Natural killer cell treated with Interleukin-12 subunit alpha and Interleukin-12 subunit beta and Interleukin-15 and Interleukin-18, amount 100 ng/mL, for 72 hours (primary cell): Measurements from ENCODE around the gene C15orf61. TPM values are rescaled to one million over a fixed set of nuclear protein-coding genes. Genes with fewer than 3 reads are reported as not detected.

ENCODE experiments used
- ATAC-seq, 2 donors: fragments of 150-1000 bp; cut with Tn5 transposase in 1 of 2; sonication (Bioruptor Pico), chemical (Tn5 transposase) in 1 of 2; 2 replicates each; pipeline ENCODE4 v1.10.0; 2021
- DNase-seq: peaks from one replicate; pipeline ENCODE4 v3.0.0; 2022; ENCODE audit warnings: low spot score
- H3K27ac Mint-ChIP-seq, 2 donors: 1 replicate in 1 of 2; 2 replicates in 1 of 2; pipeline ENCODE4 v1.8.0; 2022; ENCODE audit warnings: mixed read lengths in 2 of 2, mild to moderate bottlenecking in 1 of 2, moderate library complexity in 1 of 2
- H3K27me3 Mint-ChIP-seq, 2 donors: 1 replicate in 1 of 2; 2 replicates in 1 of 2; pipeline ENCODE4 v1.8.0; 2022; ENCODE audit warnings: mixed read lengths in 2 of 2
- H3K36me3 Mint-ChIP-seq: one replicate; pipeline ENCODE4 v1.8.0; 2022; ENCODE audit warnings: mixed read lengths
- H3K4me1 Mint-ChIP-seq, 2 donors: 1 replicate in 1 of 2; 2 replicates in 1 of 2; pipeline ENCODE4 v1.8.0; 2022; ENCODE audit warnings: low read depth in 2 of 2, mixed read lengths in 2 of 2, mild to moderate bottlenecking in 1 of 2
- H3K4me3 Mint-ChIP-seq: one replicate; pipeline ENCODE4 v1.8.0; 2022; ENCODE audit warnings: mixed read lengths
- H3K9me3 Mint-ChIP-seq: 2 replicates; pipeline ENCODE4 v1.8.0; 2022; ENCODE audit warnings: mixed read lengths
- total RNA-seq, 2 donors: library from RNA; stranded (reverse); gene quantifications; one replicate each; pipeline ENCODE4 v1.2.3, GENCODE V29; 2022

The C15orf61 gene
- 1 to 10 TPM; 3.9 to 5.0 TPM for total RNA-seq

DNA sequence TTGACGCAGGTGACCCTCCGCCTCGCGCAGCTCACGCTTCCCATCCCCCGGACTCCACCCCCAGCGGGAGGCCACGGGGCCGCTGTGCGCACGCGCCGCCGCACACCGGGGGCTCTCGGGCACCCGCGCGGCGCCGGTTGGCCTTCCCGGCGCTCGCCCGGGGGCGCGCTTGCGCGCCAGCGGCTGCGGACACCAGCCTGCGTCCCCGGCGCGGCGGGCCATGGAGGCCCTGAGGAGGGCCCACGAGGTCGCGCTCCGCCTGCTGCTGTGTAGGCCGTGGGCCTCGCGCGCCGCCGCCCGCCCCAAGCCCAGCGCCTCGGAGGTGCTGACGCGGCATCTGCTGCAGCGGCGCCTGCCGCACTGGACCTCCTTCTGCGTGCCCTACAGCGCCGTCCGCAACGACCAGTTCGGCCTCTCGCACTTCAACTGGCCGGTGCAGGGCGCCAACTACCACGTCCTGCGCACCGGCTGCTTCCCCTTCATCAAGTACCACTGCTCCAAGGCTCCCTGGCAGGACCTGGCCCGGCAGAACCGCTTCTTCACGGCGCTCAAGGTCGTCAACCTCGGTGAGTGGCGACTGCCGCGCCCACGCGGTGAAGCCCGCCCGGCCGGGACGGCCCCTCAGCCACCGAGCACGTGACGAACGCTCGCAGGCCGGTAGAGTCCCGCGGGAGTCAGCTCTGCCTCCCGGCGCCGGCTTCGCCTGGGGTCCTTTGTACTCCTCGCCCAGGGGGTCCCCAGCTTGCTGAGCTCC, at the start of gene C15orf61:
TSS of gene C15orf61 (plus strand) at position 103 of the 754 bp plus-strand sequence. CDS start at position 221, 118 bp downstream.
- H3K4me1 Mint-ChIP-seq, result peaks cover 17 to 22% of the 10 kb centered on the region in 2 donors
- no peaks in the 10 kb centered on the region for H3K27me3 Mint-ChIP-seq
- peak; percentile 90 for DNase-seq
- peak within 1 kb of the TSS; percentile 87 to 90 for H3K27ac Mint-ChIP-seq
- peak within 1 kb of the TSS; percentile 94 for H3K4me3 Mint-ChIP-seq
- no peaks in the 10 kb centered on the region for H3K36me3 Mint-ChIP-seq
- peak; percentile 91 for ATAC-seq
- H3K9me3 Mint-ChIP-seq, result no peaks in the 10 kb centered on the region

GRCh38 chr15:67472957-67473356, 48.0 kb upstream of the C15orf61 start:
- H3K9me3 Mint-ChIP-seq, result no peaks in the 10 kb centered on the region
- ATAC-seq (no peak), DNase-seq (no peak)
- no peaks in the 10 kb centered on the region for H3K27me3 Mint-ChIP-seq
- H3K27ac Mint-ChIP-seq, result no peak overlapping the region
- no peaks in the 10 kb centered on the region for H3K4me1 Mint-ChIP-seq
- H3K4me3 Mint-ChIP-seq, result no peak overlapping the region
- H3K36me3 Mint-ChIP-seq, result no peaks in the 10 kb centered on the region

DNA sequence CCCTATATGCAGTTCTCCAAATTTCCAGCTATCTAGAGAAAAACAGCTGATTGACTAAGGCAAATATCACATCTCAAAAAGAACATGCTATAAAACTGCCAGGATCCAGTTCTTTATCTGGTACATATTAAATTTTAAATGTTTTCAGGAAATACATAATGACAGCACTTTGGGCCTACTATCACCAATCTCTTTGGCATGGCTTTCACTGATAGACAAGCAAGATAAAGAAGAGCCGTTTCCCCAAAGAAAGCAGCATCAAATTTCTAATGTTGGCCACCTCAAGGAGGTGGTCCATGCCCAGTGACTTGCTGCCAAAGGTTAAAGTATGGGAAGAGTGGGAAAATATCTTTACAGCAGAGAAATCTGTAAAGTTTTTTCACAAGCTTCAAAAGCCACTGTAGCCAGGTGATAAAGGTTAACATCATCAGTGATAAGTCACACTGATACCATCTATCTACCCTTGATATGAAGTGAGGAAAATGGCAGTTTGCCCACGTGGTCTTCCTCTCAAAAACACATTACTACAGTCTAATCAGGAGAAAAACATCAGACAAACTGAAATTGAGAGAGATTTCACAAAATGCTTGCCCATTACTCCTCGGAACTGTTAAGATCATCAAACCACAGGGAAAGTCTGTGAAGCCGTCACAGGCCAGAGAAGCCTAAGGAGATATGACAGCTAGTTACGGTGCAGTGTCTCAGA, 46.4 kb upstream of the C15orf61 start:
- Mint-ChIP-seq H3K27ac (no peak overlapping the region), H3K4me1 (no peaks in the 10 kb centered on the region), H3K36me3 (no peaks in the 10 kb centered on the region), H3K27me3 (no peaks in the 10 kb centered on the region), H3K4me3 (no peak overlapping the region), H3K9me3 (no peaks in the 10 kb centered on the region)
- ATAC-seq (peak in 1 of 2 donors; percentile 44), DNase-seq (no peak)

DNA sequence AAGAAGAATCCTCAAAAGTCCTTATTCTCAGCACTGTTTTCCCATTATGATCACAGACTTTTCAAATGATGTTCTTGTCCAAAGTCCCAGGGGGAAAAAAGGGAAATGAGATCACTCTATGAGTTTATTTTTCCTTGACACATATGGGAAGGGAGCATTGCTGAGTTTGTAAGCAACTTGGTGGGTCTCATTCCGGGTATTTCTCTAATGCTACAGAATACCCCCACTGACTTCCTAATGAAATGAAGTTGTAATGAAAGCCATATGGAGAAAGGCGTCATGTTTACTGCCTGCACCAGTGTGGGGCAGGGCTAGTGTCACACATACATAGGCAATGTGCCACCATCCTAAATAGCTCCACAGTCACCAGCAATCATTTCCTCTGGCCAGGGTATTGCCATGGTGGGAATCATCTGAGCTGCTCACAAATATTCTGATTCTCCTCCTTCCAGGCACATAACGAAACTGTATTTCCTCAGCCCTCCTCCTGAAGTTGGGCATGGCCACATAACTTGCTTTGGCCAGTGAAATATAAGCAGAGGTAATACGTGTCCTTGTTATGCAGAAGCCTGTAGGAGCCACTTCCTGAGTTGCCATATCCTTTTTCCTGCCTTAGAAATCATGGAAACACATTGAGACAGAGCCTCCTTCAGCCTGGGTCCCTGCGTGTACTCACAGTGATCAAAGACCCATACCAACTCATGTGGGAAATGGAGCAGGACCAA, 41.0 kb upstream of the C15orf61 start:
- Mint-ChIP-seq H3K4me1 (no peaks in the 10 kb centered on the region), H3K27ac (no peak overlapping the region), H3K27me3 (no peaks in the 10 kb centered on the region), H3K4me3 (no peak overlapping the region), H3K9me3 (no peaks in the 10 kb centered on the region), H3K36me3 (no peaks in the 10 kb centered on the region)
- DNase-seq, result no peak
- ATAC-seq, result no peak

DNA sequence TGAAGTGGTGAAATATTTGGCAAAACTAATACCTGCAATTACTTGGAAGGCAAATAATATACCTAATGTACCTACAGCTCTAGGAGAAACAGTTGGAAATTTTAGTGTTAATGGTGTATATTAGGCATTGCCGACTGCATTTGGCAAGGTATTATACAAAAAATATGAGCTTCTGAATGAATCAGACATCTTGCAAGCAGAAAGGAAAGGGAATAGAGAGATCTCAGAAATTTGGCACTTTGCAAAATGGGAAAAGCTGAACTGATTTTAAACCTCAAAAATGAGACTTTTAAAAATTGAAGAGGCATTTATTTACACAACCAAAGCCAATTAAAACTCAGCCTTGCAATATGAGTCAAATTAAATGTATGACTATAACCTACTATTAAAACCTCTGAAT, 40.2 kb upstream of the C15orf61 start:
- Mint-ChIP-seq H3K9me3 (no peaks in the 10 kb centered on the region), H3K27ac (no peak overlapping the region)

DNA sequence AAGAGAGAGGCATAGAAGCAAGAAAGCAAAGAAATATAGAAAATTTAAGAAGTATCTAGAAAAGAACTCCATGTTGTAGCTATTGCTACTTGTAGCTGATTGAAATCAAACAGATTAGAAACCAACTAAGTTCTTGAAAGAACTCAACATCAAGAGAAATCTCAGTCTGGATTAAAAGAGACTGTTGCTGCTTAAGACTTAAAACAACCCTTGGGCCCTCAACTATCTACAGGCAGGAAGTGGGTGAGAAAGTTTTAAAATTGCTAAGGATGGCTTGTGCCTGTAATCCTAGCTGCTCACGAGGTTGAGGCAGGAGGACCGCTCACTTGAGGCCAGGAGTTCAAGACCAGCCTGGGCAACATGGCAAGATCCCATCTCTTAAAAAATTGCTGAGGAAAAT, 39.3 kb upstream of the C15orf61 start:
- no peaks in the 10 kb centered on the region for H3K4me1 Mint-ChIP-seq
- no peak for ATAC-seq
- no peak for DNase-seq
- H3K4me3 Mint-ChIP-seq, result no peak overlapping the region
- H3K27me3 Mint-ChIP-seq, result no peaks in the 10 kb centered on the region
- H3K27ac Mint-ChIP-seq, result no peak overlapping the region
- H3K9me3 Mint-ChIP-seq, result no peaks in the 10 kb centered on the region
- H3K36me3 Mint-ChIP-seq, result no peaks in the 10 kb centered on the region

More for the DNA sequence above, 40.2 kb upstream of the C15orf61 start:
- ATAC-seq (no peak), DNase-seq (no peak)
- Mint-ChIP-seq H3K27me3 (no peaks in the 10 kb centered on the region), H3K4me1 (no peaks in the 10 kb centered on the region), H3K4me3 (no peak overlapping the region), H3K36me3 (no peaks in the 10 kb centered on the region)

GRCh38 chr15:67495585-67495984, 25.3 kb upstream of the C15orf61 start:
- Mint-ChIP-seq H3K4me1 (peaks cover 0 to 4% of the 10 kb centered on the region in 2 donors), H3K4me3 (no peak overlapping the region), H3K9me3 (no peaks in the 10 kb centered on the region), H3K36me3 (no peaks in the 10 kb centered on the region), H3K27ac (no peak overlapping the region), H3K27me3 (no peaks in the 10 kb centered on the region)
- ATAC-seq, result no peak
- DNase-seq, result no peak

- ATAC-seq (no peak), DNase-seq (no peak)
- Mint-ChIP-seq H3K4me3 (no peak overlapping the region), H3K36me3 (no peaks in the 10 kb centered on the region), H3K9me3 (no peaks in the 10 kb centered on the region), H3K27ac (no peak overlapping the region), H3K27me3 (no peaks in the 10 kb centered on the region), H3K4me1 (peaks cover 0 to 3% of the 10 kb centered on the region in 2 donors)
Measured at GRCh38 chr15:67501177-67501835, 19.6 kb upstream of the C15orf61 start.

- Mint-ChIP-seq H3K9me3 (no peaks in the 10 kb centered on the region), H3K4me1 (no peaks in the 10 kb centered on the region), H3K4me3 (no peak overlapping the region), H3K27me3 (no peaks in the 10 kb centered on the region), H3K27ac (no peak overlapping the region), H3K36me3 (no peaks in the 10 kb centered on the region)
- no peak for ATAC-seq
- no peak for DNase-seq
Measured at GRCh38 chr15:67501836-67502461, 19.0 kb upstream of the C15orf61 start.

DNA sequence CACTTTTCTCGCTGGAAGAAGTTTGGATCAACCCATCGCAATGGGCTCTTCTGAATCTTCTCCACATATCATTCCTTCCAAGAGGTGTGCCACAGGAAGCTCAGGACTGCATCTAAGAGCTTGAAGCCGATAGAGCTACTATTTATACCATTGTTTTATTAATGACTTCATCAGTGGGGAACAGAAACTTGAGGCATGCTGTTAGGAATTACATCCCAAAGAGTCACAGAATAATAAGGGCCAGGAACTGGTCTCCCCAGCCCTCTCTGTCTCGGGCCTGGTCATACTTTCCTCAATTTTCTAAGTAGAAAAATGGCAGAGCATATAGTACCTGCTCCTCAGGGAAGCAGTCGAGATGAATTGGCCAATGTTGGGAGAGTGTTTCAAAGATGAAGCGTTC, 16.9 kb upstream of the C15orf61 start:
- Mint-ChIP-seq H3K36me3 (no peaks in the 10 kb centered on the region), H3K4me3 (no peak overlapping the region), H3K4me1 (no peaks in the 10 kb centered on the region), H3K27ac (no peak overlapping the region), H3K9me3 (no peaks in the 10 kb centered on the region), H3K27me3 (no peaks in the 10 kb centered on the region)
- no peak for ATAC-seq
- no peak for DNase-seq

GRCh38 chr15:67504796-67505195, 16.1 kb upstream of the C15orf61 start:
- Mint-ChIP-seq H3K4me1 (no peaks in the 10 kb centered on the region), H3K27me3 (no peaks in the 10 kb centered on the region), H3K9me3 (no peaks in the 10 kb centered on the region), H3K4me3 (no peak overlapping the region), H3K27ac (no peak overlapping the region), H3K36me3 (no peaks in the 10 kb centered on the region)
- DNase-seq (no peak), ATAC-seq (no peak)

DNA sequence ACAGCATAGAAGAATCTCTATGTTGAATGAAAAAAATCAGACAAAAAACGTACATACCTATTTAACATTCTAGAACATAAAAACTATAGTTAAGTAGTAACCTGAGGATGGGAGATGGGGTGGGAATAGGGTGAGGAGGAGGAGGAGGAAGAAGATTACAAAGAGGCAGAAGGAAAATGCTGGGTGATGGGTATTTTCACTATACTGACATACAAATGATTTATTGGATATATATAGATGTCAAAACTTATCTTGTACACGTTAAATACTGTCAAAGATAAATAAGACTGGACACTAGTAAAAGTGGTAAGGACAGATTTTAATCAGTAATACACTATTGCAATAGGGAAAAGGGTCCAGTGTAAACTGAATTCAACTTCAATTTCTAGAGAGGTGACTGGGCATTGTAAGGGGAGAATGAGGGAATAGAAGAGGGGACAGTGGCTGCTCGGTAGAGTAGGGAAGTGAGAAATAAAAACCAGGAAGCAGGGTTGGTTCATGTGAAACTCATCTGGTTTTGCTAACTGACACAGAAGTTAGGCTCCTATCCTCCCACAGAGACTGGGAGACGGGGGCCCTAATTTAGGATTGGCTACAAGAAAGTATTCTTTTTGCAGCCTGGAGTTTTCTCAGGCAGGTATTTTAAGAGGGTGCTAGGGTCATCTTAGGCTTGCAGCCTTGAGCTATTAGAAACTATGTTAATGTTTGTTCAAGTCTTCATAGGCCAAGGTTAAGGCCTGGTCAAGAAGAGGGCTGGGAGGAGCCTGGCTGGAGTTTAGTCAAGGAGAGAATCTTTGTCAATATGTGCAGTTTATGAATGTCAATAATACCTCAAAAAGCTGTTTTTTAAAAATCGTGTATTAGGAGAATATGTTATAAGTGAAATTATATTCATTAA, 15.0 kb upstream of the C15orf61 start:
- Mint-ChIP-seq H3K9me3 (no peaks in the 10 kb centered on the region), H3K4me1 (no peaks in the 10 kb centered on the region), H3K4me3 (no peak overlapping the region), H3K27ac (no peak overlapping the region), H3K36me3 (no peaks in the 10 kb centered on the region), H3K27me3 (no peaks in the 10 kb centered on the region)
- DNase-seq (no peak), ATAC-seq (no peak)
